Fibroblast of pulmonary artery (primary cell): Measurements from ENCODE around the gene COCH.

Source experiments
- DNase-seq: peaks from one replicate; pipeline ENCODE4 v3.0.0-alpha.2; 2010; ENCODE audit warnings: low read depth
- H3K4me3 ChIP-seq: replicated peaks from 2 replicates; pipeline ENCODE4 v1.5.1; 2011; ENCODE audit warnings: low read depth, mild to moderate bottlenecking, control low read depth, low read length, moderate library complexity
- TF ChIP-seq, protein P1 (sequence below): IDR thresholded peaks from 2 replicates; pipeline ENCODE4 v1.5.1; 2011; ENCODE audit warnings: mild to moderate bottlenecking, control low read depth, low read length, inconsistent platforms; ENCODE audit errors: missing control alignments

COCH gene

DNA sequence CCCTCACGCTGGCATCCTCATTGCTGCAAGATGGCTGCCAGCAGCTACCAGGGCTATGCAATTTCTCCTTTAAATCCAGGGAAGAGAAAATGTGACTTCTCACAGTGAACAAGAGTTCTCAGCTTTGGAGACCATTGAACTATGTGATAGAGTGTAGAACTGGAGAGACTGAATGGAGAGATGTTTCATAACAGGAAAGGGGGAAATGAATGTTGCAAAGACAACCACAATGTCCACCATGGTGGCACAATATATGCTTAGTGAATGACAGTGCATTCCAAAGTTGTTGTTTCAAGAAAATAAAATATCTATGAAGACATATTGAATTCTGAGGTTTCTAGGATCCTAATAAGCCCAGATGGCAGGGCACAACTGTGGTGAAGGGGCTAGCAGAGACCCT, 13.2 kb upstream of the COCH start:
- H3K4me3 ChIP-seq, result no peak overlapping the region
- TF ChIP-seq, protein P1, sequence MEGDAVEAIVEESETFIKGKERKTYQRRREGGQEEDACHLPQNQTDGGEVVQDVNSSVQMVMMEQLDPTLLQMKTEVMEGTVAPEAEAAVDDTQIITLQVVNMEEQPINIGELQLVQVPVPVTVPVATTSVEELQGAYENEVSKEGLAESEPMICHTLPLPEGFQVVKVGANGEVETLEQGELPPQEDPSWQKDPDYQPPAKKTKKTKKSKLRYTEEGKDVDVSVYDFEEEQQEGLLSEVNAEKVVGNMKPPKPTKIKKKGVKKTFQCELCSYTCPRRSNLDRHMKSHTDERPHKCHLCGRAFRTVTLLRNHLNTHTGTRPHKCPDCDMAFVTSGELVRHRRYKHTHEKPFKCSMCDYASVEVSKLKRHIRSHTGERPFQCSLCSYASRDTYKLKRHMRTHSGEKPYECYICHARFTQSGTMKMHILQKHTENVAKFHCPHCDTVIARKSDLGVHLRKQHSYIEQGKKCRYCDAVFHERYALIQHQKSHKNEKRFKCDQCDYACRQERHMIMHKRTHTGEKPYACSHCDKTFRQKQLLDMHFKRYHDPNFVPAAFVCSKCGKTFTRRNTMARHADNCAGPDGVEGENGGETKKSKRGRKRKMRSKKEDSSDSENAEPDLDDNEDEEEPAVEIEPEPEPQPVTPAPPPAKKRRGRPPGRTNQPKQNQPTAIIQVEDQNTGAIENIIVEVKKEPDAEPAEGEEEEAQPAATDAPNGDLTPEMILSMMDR, result no peak
- DNase-seq, result no peak

DNA sequence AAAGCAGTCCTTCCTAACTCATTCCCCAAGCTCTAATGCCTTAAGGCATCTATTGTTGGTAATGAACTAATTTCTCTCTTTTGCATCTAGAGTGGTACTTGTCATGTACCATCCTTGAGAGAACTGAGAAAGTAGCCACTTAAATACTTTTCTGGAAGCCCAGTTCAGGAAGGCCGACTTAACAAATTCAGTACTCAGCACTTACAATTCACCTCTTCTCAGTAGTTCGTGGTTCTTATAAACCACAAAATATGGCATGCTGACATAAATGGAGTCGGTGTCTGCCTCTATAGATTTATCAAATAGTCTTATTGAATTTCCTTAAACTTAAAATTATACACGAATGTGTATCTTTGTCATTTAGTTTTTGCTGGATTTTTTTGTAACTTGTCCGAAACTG, 9.4 kb upstream of the COCH start:
- no peak for DNase-seq
- no peak overlapping the region for H3K4me3 ChIP-seq
- TF ChIP-seq, protein P1, result no peak

DNA sequence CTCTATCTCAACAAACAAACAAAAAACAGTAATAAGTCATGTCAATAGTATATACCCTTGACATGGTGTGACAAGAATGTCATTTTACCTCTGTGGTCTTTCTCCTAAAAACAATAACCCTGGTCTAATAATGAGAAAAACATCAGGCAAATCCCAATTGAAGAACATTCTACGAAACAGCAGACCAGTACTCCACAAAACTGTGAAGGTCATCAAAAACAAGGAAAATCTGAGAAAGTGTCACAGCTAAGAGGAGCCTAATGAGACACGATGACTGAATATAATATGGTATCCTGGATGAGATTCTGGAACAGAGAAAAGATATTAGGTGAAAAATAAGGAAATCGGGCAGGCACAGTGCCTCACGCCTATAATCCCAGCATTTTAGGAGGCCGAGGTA, 5.6 kb upstream of the COCH start:
- DNase-seq, result no peak

DNA sequence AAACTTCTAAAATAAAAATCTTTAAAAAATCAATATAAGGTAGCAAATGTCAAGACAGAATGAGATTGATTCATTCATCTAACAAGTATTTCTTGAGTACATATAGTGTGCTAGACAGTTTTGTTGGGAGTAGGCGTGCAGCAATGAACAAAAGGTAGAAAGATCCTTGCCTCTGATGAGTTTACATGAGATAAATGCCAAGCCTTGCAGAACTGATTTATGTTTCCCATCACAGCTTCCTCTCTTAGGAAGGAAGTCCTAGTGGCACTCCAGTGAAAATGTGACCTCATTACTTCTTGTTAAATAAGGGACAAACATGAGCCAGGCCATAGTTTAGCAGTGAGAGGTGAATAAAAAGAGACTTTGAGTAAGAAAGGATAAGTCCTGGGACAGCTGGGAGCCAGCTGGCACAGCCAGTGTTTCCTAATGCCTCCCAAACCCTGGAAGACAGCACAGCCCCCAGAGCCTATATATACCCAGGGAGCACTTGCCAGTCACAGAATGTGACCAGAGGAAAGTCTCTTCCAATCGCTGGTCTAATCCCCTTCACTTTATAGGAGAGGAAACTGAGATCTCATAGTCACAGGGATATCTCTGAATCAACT, 4.7 kb upstream of the COCH start:
- TF ChIP-seq, protein P1, result no peak
- H3K4me3 ChIP-seq, result no peak overlapping the region
- no peak for DNase-seq

More for the DNA sequence above, 5.6 kb upstream of the COCH start:
- H3K4me3 ChIP-seq, result no peak overlapping the region
- TF ChIP-seq, protein P1, result no peak

DNA sequence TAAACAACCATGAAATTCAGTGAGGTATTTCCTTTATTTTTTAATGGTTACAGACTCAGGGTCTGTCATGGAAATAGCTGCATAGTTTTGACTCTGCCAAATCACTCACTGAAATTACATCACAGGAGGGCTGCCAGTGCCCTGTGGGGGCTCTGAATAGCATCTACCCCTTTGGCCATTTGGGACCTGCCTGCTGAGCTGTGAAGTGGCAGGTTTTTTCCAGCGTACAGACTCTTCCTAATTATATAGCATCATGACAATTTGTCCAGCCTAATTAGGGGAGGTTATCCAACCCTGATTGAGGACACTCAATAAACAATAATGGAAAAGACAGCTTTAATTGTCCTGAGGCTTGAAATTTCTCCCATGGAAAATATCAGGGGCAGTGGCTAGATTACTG, 1.8 kb upstream of the COCH start:
- DNase-seq, result no peak
- TF ChIP-seq, protein P1, result no peak
- no peak overlapping the region for H3K4me3 ChIP-seq

DNA sequence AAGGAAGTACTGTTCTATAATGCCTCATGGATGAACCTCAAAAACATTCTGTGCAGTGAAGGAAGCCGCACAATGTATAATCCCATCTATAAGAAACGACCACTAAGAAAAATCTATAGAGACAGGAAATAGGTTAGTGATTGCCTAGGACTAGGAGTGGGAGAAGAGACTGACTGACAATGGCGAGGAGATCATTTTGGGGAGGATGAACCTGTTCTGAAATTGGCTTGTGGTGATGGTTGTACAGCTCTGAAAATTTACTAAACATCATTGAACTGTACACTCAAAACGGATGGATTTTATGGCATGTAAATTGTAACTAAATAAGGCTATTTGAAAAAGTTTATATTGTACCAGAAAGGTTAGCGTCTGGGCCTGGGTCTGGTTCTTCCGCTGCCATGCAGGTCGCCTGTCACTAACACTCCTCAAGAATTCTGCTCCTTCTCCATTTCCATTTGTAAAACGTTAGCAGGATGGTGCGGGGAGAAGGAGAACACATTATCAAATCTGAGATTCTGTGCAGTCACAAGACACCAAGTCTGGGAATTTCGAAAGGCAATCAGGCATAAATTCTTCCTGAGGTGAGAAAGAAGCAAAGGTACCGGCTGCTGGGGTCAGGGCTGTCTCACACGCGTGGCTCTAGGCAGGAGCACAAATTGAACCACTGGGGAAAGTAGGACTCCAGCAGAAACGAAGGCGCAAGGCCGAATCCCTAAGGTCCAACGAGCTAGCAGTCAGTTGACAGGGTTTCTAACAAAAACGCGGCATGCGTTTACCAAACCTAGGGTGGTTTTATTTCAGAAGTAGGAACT, 845 bp upstream of the COCH start:
- no peak overlapping the region for H3K4me3 ChIP-seq
- TF ChIP-seq, protein P1, result no peak
- DNase-seq, result no peak
